ENCODE measurements around the gene APOC3.

Gene APOC3

DNA sequence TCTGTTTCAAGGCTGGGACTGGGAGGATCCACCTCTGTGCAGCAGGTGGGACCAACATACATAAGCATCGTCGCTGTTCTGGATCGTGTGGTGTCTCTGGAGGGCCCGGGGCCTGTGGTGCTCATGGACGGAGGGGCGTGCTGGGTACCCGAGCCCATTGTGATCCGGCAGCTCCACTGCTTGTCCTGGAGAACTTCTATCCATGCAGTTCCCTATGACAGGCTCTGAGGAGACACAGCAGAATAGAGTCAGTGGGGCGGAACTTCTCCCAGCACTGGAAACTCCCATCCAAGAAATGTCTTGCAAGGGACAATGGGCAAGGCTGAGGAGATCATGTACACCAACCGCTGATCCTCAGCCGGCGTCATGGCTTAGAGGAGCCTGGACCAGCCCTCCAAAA lies 19.4 kb downstream of the APOC3 start:
- no peak for DNase-seq (ENCODE audit: low read depth)

DNA sequence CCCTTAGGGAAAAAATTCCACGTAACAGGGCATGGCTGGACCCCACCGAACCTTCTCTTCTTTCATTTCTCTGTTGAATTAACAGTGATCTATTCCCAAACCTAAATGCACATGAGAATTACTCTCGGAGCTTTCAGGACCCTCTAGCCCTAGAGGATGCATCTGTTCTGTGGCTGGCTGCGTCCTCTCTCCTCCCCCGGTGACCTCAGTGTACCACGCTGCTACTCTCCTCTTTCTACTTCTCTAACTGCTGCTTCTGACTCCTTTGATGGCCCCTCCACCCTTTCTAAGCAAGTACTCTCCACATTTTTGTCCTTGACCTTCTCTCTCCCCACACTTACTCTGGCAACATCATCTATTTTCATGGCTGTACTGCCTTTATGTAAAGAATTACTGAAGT lies 19.8 kb downstream of the APOC3 start:
- DNase-seq (ENCODE audit: low read depth), result no peak

DNA sequence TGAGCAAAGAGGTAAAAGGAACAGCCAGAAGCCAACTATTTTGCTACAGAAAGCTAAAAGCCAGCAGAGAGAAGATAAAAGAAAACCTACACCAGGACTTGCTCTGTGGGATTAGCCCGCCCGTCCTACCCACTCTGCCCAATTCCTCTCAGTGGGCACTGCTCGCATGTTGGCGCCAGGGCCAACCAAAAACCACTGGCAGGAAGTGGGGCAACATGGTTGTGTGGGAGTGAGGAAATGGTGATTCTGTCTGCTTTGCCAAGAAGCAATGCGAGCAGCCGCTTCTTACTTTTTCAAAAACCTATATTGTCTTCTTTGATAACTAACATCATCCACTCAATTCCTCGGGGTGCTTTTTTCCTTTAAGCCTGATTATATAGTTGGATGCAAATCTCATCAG lies 21.9 kb downstream of the APOC3 start:
- DNase-seq (ENCODE audit: low read depth), result no peak

DNA sequence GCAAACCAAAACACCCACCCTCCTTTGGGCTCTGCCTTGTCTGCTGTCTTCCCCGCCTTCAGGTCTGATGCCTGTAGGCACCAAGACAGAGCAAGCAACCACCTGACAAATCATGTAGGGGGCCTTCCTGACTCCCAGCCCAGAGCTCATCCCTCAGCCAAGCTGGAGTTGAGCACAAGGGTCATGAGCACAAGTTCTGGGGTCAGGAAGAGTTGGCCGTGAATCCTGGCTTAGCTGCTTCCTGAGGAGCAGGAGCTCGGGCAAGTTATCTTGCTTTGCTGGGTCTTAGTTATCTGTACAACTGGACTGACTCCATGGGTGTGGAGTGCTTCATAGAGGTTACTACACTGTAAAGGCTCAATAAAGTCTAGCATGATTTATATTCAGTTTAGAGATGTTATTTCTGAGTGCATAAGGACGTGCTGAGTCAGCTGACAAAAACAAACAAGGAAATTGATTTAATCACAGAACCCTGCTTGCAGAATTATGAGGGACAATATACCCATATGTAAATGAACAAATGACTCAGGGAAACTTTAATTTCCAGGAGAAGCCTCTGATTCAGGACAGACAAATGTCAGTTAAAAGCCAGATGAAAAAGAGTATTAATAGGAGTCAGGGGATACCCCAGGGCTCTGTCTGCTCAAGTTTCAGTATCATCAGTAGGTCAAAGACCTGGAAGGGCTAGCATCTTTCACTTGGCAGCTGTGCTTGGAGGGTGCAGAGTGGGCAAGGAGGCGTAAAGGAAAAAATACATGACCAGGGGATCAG lies 22.7 kb downstream of the APOC3 start:
- DNase-seq (ENCODE audit: low read depth), result no peak

DNA sequence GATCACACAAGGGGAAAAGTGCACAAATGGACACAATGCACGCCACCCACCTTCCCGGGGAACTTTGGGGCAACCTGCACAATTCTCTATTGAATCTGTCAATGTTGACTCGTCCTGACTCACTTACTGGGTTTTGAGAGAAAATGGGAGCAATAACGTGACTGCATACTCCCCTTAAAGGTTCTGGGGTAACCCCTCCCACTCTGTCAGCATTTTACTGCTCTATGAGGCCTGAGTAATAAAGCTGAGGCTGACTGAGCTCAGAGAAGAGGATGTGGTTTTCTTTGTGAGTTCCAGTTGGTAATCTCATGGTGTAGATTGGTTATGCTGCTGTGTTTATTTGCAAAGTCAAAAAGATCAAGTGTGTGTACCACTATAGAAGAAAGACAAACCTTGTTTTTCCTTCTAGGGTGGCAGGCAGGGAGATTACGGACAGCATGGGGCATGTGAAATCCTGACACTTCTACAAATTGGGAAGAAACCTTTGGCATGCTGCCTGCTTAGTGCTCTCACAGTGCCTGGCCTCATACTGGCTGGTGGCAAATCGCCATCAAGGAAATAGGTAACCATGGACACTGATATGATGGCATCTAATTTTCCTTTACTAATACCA lies 23.9 kb downstream of the APOC3 start:
- DNase-seq (ENCODE audit: low read depth), result no peak

DNA sequence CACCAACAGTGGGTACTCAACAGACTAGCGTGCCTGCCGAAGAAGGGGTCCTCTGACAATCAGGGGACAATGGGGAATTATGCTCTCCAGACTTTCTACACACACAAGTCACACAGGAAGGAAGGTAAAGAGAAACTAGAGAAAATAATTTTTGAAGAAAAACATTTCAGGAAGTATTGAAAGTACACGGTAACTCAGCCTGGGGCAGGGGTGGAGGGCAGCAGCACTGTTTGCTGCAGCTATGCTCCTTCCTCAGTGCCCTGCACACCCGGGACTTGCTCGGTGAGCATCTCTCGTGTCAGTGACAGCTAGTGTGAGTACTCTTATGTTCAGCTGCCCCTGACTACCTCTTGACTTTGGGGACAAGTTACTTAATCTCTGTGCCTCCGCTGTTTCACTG lies 25.7 kb downstream of the APOC3 start:
- no peak for DNase-seq (ENCODE audit: low read depth)

DNA sequence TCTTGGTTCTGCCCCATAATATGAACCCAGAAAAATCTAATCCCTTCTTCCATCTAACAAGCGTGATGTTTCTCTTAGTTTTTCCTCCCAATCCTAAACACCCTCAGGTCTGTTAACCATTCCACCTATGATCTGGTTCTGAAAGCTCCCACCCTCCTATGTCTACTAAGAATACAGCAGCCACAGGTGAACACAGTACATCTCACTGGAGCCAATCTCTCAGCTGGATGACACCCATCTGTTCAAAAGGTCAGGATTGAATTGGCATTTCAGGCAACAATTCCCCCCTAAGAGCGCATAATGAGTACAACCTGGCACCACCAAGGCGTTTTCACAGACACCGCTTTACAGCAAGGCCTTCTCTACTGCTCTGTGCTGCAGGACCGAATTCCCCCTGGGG lies 26.7 kb downstream of the APOC3 start:
- DNase-seq (ENCODE audit: low read depth), result no peak

DNA sequence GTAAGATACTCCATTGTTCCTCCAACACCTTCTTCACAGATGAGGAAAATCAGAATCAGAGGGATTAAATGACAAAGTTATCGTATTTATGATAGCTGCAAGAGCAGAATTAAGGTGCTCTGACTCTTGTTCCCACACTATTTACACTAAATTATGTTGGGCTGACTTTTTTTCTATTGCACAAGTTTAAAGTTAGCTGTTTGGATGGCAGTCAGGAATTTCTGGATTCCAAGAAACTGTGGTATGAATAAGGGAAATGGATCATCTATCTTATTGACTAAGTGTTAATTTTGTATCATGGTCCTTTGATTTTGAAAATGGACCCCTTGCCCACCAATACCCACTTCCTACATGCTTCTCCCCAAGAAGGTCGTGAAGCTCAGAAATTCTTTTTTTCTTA lies 27.6 kb downstream of the APOC3 start:
- DNase-seq (ENCODE audit: low read depth), result no peak

DNA sequence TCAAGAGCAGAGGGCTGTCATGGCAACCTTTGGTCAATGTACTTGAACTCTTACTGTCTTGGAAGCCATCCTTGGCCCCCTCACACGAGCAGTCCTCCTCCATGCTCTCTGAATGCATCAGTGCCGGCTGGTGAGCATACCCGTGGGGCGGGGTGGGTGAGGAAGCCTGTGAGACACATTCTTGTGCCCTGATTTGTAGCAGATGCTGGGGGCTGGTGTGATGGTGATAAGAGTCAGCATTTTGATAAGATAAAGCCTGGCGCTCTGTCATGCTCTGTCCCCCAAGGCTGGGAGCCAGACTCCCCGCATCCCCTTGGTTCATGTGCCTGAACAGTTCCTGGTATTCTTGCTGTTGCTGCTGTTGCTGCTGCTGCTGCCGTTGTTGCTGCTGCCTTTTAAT lies 28.2 kb downstream of the APOC3 start:
- DNase-seq (ENCODE audit: low read depth), result no peak

DNA sequence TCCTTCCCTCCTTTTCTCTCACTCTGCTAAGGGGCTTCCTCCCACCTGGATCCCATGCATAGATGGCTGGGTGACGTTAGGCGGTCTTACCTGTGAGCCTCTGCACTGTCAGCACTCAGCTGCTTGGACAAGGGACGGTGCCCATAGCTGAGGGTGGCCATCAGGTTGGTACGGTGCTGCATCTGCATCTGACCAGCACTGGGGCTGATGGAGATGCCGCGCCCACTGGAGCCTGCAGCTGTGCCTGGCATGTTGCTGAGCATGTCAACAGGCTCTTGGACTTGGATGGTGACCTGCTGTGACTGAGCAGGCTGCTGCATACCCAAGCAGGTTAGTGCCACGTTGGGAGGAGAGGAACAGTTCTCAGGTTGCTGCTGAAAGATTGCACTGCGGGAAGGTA lies 29.5 kb downstream of the APOC3 start:
- no peak for DNase-seq (ENCODE audit: low read depth)

DNA sequence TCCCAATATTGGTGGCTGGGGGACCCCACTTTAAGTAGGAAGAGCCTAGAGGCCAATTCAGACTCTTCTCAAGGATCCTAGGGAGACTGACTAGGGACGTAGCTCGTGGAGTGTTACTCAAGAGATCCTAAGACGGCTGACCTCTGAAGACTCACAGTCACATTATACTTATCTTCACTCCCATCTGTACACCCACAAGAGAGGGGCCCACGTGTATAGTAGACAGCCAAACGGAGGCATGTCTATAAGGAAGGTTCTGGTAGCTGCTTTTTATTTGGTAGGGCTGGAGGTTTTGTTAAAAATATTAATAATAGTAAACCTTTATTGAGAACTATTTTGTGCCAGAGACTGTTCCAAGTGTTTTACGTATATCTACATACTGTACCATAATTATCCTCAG lies 30.6 kb downstream of the APOC3 start:
- no peak for DNase-seq (ENCODE audit: low read depth)

DNA sequence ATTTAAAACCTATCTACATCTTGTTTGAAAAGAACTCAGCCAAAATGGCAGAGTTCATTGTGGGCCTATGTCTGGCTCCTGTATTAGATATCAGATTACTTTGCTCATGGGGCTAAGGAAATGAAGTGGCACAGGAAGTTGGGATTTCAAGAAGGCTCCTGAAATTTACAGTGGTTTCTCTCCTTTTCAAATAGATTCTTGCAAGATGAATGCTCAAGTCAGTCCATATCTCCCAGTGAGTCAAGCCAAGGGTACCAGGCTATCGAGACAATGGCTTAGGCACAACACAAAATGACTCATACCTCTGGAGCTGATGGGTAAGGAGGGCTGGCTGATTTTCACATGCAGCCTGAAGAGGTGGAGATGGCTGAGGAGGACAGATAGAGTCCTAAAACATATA lies 31.8 kb downstream of the APOC3 start:
- DNase-seq (ENCODE audit: low read depth), result no peak

DNA sequence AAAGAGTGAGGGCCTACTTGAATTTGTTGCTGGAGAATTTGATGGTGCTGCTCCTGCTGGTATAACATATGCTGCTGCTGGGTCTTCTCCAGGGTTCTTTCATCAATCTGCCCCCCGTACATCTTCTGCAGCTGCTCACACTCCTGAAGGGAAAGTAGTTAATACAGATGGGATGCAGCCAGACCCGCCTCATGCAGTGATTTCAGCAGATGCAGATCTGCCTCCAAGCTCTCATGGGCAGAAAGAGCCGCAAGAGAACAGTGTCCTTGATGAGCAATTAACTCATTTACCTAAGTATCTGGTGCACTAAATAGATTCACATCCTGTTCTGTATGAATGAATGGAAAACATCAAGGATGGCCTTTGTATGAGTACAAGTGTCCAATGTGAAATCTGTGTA lies 32.5 kb downstream of the APOC3 start:
- no peak for DNase-seq (ENCODE audit: low read depth)

DNA sequence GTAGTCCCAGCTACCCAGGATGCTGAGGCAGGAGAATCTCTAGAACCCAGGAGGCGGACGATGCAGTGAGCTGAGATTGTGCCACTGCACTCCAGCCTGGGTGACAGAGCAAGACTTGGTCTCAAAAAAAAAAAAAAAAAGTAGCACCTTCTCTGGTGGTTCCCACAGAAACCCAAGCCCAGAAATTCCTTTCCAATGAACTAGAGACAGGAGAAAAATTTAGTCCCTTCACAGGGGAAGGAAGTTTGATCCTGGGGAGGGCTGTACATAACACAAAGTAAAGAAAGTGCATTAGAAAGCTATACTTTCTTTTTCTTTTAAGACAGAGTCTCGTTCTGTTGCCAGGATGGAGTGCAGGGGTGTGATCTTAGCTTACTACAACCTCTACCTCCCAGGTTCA lies 33.2 kb downstream of the APOC3 start:
- no peak for DNase-seq (ENCODE audit: low read depth)

DNA sequence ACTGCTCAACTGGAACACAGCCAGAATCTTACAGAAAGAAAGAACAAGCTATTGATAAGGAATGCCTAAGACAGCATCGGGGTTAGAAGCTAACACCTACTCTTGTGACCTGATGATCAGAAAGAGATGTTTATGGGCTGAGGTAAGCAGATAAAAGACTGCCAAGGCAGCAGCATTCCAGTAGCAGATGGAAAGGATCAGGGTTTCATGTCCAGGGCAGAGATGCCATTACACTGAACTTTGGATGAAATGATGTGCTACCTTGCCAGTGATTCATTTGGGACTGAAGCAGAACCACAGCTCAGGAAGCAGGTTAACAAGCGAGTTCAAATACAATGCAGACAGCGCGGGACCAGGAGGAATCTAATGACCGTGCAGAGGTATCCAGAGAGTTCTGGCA lies 34.8 kb downstream of the APOC3 start:
- DNase-seq (ENCODE audit: low read depth), result no peak

DNA sequence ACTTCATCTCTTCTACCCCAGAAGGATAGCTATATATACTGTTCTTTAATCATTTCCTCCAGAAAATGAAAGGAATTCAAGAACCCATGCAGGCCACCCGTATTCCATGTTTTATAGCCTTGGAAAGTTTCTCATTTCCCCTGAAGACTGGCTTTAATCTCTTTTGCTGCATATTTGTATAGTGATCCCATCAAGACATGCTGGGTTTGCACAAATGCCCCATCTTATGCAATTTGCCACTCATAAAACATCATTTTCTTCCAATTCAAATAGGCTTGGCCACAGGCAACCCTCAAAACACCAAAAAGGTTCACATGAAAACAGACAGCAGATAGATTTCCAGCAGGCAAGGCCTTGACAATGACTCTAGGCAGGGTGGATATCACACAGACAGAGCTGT lies 36.0 kb downstream of the APOC3 start:
- no peak for DNase-seq (ENCODE audit: low read depth)

DNA sequence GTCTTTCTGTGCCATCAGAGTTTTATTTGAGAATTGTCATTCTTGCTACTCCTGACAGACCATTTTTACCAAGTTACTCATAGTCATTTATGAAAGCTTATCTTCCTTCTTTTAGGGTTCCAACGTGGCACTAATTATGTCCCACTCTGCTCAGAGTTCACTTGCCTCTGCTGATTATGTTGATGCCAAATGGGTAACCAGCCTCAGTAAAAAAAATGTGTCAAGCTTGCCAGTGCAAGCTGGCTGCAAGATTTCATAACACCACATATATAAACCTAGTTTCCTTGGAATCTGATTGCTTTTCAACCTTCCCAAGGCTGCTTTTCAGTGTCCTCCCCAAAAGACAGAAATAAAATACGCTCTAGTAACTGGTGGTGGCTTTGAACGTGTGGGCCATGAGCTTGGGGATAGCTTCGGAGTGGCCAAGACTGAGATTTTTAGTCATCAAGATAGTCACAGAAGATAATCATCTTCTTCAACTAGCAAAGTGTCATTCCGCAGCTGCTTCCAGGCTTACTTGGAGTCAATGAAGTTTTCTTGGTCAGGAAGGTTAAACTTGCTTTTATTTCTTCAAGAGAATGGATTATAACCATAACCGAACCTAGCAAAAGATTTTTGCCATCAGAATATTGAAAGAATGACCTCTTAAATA lies 37.2 kb downstream of the APOC3 start:
- DNase-seq (ENCODE audit: low read depth), result no peak

DNA sequence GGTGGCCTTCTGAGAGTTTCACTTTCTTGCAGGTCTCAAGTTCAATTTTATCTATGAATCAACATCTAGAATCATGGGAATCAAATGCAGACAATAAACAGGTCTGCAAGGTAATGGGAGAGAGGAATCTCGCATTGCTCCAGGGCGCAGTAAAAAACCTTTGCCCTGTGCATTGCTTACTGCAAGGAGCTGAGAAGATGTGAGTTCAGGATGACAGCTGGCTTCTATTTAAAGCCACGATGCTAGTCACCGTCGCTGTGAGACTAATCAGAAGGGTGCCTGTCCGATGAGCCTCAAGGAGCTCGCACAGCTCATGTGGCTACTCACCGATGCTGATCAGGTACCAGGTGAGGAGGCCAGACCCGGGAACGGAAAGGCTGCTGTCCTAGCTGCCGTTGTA lies 37.9 kb downstream of the APOC3 start:
- DNase-seq (ENCODE audit: low read depth), result no peak

DNA sequence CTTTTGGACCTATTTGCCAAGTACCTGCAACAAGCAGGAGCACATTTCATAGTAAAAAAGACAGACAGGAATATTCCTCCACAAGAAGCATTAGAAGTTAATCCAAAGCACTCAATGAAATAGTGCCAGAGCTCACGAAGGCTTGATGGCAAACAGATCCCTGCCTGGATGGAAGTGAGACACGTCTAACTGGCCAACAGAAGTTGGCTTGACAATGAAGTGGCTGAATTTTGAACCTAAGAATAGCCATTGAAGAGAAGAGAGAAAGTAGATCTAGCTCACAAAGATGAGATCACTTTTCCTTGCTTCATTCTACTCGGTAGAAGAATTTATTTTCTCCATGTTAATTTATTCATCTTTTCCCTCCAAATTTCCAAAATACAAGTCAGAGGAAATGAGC lies 38.4 kb downstream of the APOC3 start:
- no peak for DNase-seq (ENCODE audit: low read depth)

DNA sequence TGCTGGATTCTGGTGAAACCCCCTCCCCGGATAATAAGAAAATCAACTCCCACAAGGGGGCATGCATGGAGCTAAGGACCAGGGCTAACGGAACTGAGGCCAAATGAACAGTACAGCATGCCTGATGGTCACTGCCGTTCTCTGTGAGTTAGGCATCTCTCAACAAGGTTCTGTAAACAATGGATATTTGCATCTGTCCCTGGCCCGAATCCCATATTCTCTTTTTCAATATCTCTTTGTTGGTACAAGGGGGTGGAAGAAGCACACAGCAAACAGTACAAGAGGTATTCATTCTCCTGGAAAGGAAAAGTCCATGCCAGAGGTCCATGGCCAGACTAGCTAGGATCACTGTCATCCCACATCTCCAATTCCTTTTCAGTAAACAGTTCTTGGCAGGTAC lies 39.9 kb downstream of the APOC3 start:
- DNase-seq (ENCODE audit: low read depth), result no peak

DNA sequence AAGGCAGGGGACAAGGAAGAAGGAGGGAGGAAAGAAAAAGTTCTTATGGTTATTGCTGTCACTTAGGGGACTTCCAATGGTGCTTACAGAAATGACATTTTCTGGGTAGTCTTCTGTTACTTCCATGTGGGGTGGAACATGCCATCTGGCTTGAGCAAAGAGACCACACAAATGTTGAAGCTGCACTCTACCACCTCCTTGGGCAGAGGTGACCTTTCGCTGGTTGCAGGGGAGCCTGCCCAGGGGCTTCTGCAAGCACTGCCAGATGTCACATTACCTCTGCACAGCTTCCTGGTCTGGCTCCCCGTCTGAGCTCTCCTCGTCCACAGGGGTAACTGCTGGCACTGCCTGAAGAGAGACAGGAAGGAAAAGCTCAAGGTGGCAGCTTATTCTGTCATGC lies 40.3 kb downstream of the APOC3 start:
- DNase-seq (ENCODE audit: low read depth), result no peak

DNA sequence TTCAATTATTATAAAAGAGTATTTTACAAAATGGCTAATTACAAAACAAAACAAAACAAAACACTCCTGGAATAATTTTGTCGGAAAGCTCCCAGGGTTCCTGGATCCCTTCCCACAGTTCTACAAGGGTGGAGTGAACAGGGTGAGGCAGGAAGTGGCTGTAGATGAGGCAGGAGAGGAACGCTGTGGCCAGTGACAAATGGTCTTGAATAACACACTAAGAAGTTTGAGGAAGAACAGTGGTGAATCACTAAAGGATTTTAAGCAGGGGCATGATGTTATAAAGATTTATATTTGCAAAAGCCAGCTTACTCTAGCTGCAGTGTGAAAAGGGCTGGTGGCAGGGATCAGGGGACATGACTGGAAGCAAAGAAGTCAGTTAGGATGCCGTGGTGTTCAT lies 41.5 kb downstream of the APOC3 start:
- no peak for DNase-seq (ENCODE audit: low read depth)

DNA sequence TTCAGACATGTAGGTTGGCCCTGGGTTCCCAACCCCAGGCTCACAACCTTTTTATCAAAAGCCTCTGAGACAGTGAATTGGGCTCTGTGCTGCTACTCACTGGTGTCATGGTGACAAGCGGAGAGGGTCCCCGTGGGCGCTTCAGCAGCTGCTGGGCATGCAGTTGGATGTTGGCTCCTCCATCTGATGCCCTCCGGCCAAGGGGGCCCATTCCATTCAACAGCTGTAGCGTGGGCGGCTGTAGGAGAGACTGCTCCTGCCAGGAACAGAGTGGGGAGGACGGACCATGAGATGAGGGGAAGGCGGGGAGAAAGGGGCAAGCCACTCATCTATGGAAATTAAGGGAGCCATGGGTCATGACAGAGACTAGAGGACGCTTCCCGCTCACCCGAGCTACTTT lies 43.7 kb downstream of the APOC3 start:
- DNase-seq (ENCODE audit: low read depth), result no peak

DNA sequence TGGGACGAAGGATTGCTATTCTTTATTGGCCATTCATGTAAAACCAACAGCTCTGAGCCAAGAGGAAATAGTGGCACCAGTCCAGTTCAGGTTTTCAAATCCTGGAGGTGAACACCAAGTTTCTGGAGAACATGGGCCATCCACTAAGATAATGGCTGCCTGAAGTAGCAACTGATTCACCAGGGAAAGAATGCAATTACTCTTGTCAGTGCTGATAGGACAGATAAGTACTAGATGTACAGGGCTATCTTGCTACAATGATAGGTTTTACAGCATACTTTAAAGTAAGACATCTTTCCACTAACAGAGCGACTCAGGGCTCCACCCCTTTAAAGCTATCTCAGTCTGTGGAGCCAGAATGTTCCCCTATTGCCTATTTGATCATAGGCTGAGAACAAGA lies 44.5 kb downstream of the APOC3 start:
- no peak for DNase-seq (ENCODE audit: low read depth)
